Measurements from ENCODE around the gene VCX2. TPM values are rescaled to one million over a fixed set of nuclear protein-coding genes. Genes with fewer than 3 reads are reported as not detected.
"Not testable (repeated sequence)": the region's sequence is repeated elsewhere in the genome, so short reads cannot be mapped to it uniquely, and the experiment has no call there.

VCX2 gene
- total RNA-seq, 2 experiments from 2014 or later, result not detected

DNA sequence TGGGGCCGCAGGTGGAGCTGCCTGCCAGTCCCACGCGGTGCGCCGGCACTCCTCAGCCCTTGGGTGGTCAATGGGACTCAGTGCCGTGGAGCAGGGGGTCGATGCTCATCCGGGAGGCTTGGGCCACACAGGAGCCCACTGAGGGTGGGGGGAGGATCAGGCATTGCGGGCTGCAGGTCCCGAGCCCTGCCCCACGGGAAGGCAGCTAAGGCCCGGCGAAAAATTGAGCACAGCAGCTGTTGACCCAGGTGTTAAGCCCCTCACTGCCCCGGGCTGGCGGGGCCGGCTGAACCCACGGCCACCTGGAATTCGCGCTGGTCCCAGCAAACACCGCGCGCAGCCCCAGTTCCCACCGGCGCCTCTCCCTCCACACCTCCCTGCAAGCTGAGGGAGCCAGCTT, 26.1 kb downstream of the VCX2 start:
- Mint-ChIP-seq H3K27me3 (no peaks in the 10 kb centered on the region), H3K4me1 (no peaks in the 10 kb centered on the region), H3K36me3 (no peaks in the 10 kb centered on the region), H3K4me3 (no peak overlapping the region), H3K9me3 (peaks cover 3% of the 10 kb centered on the region), H3K27ac (no peak overlapping the region)
- DNase-seq (no peak), ATAC-seq (ENCODE audit: low read depth) (no peak)
- POLR2A ChIA-PET, result no interaction called here

DNA sequence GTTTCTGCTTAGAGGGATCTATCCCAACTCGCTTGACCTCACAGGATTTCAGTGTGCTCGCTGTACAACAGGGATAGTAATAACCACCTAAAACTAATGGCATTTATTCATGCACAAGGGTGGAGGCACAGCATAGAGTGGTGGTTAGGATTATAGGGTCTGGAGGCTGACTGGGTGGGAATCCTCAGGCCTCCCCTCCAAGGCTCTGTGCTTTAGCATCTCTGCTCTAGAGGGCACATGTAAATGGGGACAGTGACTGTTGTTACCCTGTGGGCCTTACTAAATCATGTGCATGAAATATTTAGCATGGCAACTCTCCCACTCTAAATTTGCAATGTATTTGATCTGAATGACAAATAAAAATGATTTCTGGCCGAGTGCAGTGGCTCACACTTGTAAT, 29.2 kb downstream of the VCX2 start:
- H3K9me3 Mint-ChIP-seq, result peaks cover 3% of the 10 kb centered on the region
- H3K36me3 Mint-ChIP-seq, result no peaks in the 10 kb centered on the region
- H3K27ac Mint-ChIP-seq, result no peak overlapping the region
- no peak overlapping the region for H3K4me3 Mint-ChIP-seq
- H3K27me3 Mint-ChIP-seq, result no peaks in the 10 kb centered on the region
- POLR2A ChIA-PET, result no interaction called here
- DNase-seq (no peak), ATAC-seq (ENCODE audit: low read depth) (no peak)
- H3K4me1 Mint-ChIP-seq, result no peaks in the 10 kb centered on the region

- DNase-seq (no peak), ATAC-seq (ENCODE audit: low read depth) (no peak)
- POLR2A ChIA-PET, result no interaction called here
- Mint-ChIP-seq H3K4me3 (no peak overlapping the region), H3K27ac (no peak overlapping the region), H3K4me1 (no peaks in the 10 kb centered on the region), H3K36me3 (no peaks in the 10 kb centered on the region), H3K27me3 (no peaks in the 10 kb centered on the region), H3K9me3 (peaks cover 3% of the 10 kb centered on the region)
Measured at GRCh38 chrX:8140986-8141744, 29.9 kb downstream of the VCX2 start.

GRCh38 chrX:8139716-8140115, 31.4 kb downstream of the VCX2 start:
- H3K9me3 Mint-ChIP-seq, result peaks cover 3% of the 10 kb centered on the region
- DNase-seq (no peak), ATAC-seq (ENCODE audit: low read depth) (no peak)
- no peak overlapping the region for H3K27ac Mint-ChIP-seq
- no peaks in the 10 kb centered on the region for H3K27me3 Mint-ChIP-seq
- H3K4me1 Mint-ChIP-seq, result no peaks in the 10 kb centered on the region
- H3K36me3 Mint-ChIP-seq, result no peaks in the 10 kb centered on the region
- H3K4me3 Mint-ChIP-seq, result no peak overlapping the region
- POLR2A ChIA-PET, result no interaction called here

DNA sequence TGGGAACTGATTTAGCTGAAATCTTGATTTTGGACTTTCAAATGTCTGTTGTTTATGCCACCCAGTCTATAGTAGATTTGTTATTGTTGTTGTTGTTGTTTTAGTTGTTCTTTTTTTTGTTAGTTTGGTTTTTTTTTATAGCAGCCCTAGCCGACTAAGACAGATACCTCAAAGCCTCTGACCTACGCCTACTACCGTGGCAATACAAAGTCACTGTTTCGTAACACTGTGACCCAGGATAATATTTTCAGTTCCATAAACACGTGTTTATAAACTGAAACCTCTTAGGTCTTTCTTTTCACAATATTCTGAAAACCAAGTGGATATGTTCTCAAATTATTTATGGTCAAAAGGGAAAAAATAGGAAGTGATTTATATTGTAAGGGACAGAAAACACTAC, 32.8 kb downstream of the VCX2 start:
- Mint-ChIP-seq H3K27ac (no peak overlapping the region), H3K4me1 (no peaks in the 10 kb centered on the region), H3K9me3 (peaks cover 2% of the 10 kb centered on the region), H3K36me3 (no peaks in the 10 kb centered on the region), H3K4me3 (no peak overlapping the region), H3K27me3 (no peaks in the 10 kb centered on the region)
- no peak for ATAC-seq (ENCODE audit: low read depth)
- POLR2A ChIA-PET, result no interaction called here
- DNase-seq, result no peak

GRCh38 chrX:8126648-8127047, 44.4 kb downstream of the VCX2 start:
- Mint-ChIP-seq H3K4me1 (no peaks in the 10 kb centered on the region), H3K27me3 (no peaks in the 10 kb centered on the region), H3K27ac (no peak overlapping the region), H3K9me3 (no peaks in the 10 kb centered on the region), H3K4me3 (no peak overlapping the region), H3K36me3 (no peaks in the 10 kb centered on the region)
- POLR2A ChIA-PET, result no interaction called here
- DNase-seq (no peak), ATAC-seq (ENCODE audit: low read depth) (no peak)

- H3K4me3 Mint-ChIP-seq, result no peak overlapping the region
- no peaks in the 10 kb centered on the region for H3K4me1 Mint-ChIP-seq
- no peaks in the 10 kb centered on the region for H3K36me3 Mint-ChIP-seq
- POLR2A ChIA-PET, result no interaction called here
- H3K27me3 Mint-ChIP-seq, result no peaks in the 10 kb centered on the region
- no peak for ATAC-seq (ENCODE audit: low read depth)
- no peak for DNase-seq
- H3K9me3 Mint-ChIP-seq, result no peaks in the 10 kb centered on the region
- H3K27ac Mint-ChIP-seq, result no peak overlapping the region
Measured at GRCh38 chrX:8126092-8126491, 45.0 kb downstream of the VCX2 start.

GRCh38 chrX:8125566-8125965, 45.5 kb downstream of the VCX2 start:
- H3K27me3 Mint-ChIP-seq, result no peaks in the 10 kb centered on the region
- H3K4me1 Mint-ChIP-seq, result no peaks in the 10 kb centered on the region
- POLR2A ChIA-PET, result no interaction called here

GRCh38 chrX:8122538-8122937, 48.5 kb downstream of the VCX2 start:
- Mint-ChIP-seq H3K9me3 (peaks cover 2% of the 10 kb centered on the region), H3K36me3 (no peaks in the 10 kb centered on the region), H3K27me3 (no peaks in the 10 kb centered on the region), H3K4me1 (no peaks in the 10 kb centered on the region), H3K4me3 (no peak overlapping the region), H3K27ac (no peak overlapping the region)
- DNase-seq (no peak), ATAC-seq (ENCODE audit: low read depth) (no peak)
- POLR2A ChIA-PET, result no interaction called here

More at GRCh38 chrX:8125566-8125965, 45.5 kb downstream of the VCX2 start:
- no peak for ATAC-seq (ENCODE audit: low read depth)
- no peak overlapping the region for H3K4me3 Mint-ChIP-seq
- H3K27ac Mint-ChIP-seq, result no peak overlapping the region
- no peaks in the 10 kb centered on the region for H3K36me3 Mint-ChIP-seq
- H3K9me3 Mint-ChIP-seq, result no peaks in the 10 kb centered on the region
- no peak for DNase-seq

- ATAC-seq (ENCODE audit: low read depth); H3K27me3 Mint-ChIP-seq; H3K9me3 Mint-ChIP-seq; H3K4me1 Mint-ChIP-seq; DNase-seq; H3K36me3 Mint-ChIP-seq; POLR2A ChIA-PET; H3K27ac Mint-ChIP-seq; H3K4me3 Mint-ChIP-seq: not testable (repeated sequence)
Measured at GRCh38 chrX:8121391-8121790, 49.7 kb downstream of the VCX2 start.

Small RNA genes lying within 50 kb of the gene (microRNA-seq; reads per million reads assigned to microRNA genes)
- 110 reads per million, percentile 58 among the genes with 10 or more reads in this experiment for gene MIR651

Other genes with a start within 250 kb of the VCX2 start
- gene PNPLA4, start 243.9 kb downstream of the VCX2 start, total RNA-seq, result 1 to 10 TPM; 5.0 to 5.5 TPM